Activated CD4-positive, alpha-beta memory T cell treated with anti-CD3 and anti-CD28 coated beads for 36 hours (primary cell): ENCODE data around the gene DYNC2LI1. TPM values are rescaled to one million over a fixed set of nuclear protein-coding genes. Genes with fewer than 3 reads are reported as not detected.

Experiments
- total RNA-seq, 2 experiments: library from RNA; stranded (reverse); gene quantifications; one replicate each; pipeline ENCODE4 v1.2.3, GENCODE V29; 2021

The DYNC2LI1 gene
- total RNA-seq, 2 experiments from 2014 or later, result 17.7 to 18.7 TPM

Other genes with a start within 250 kb of the DYNC2LI1 start
- 10 to 100 TPM; 39.0 to 46.6 TPM for gene THADA, start 178.0 kb upstream of the DYNC2LI1 start, total RNA-seq
- gene PLEKHH2, start 136.8 kb upstream of the DYNC2LI1 start, total RNA-seq, result under 1 TPM; 0.73 to 0.81 TPM
- gene C1GALT1C1L, start 97.6 kb upstream of the DYNC2LI1 start, total RNA-seq, result not detected
- not detected for gene ABCG5, start 64.8 kb downstream of the DYNC2LI1 start, total RNA-seq
- not detected for gene ABCG8, start 64.9 kb downstream of the DYNC2LI1 start, total RNA-seq
- gene LRPPRC, start 221.9 kb downstream of the DYNC2LI1 start, total RNA-seq, result 100 to 1,000 TPM; 141 to 144 TPM